HG02763 (cell line): ENCODE data around the gene MXD4.

Experiments used
- ATAC-seq: cut with Tn5 transposase; IDR thresholded peaks from one replicate; pipeline ENCODE4 v1.9.1; 2021; ENCODE audit warnings: mild to moderate bottlenecking, moderate library complexity; ENCODE audit not compliant: unreplicated experiment

The MXD4 gene

DNA sequence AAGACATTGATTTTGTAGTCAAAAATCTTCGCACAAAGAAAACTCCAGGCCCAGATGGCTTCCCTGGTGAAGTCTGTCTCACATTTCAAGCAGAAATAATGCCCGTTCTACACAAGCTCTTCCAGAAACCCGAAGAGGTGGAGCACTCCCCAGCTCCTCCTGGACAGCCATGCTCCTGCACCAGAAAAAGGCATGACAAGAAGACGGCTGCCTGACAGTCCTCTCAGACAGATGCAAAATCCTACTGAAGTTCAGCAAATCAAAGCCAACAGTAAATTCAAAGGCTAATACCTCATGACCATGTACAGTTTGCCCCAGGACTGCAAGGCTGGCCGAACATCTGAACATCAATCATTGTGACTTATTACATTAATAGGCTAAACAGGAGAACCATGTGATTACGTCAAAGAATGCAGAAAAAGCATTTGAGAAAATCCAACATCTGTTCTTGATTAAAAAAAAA is 30.8 kb upstream of the MXD4 start:
- no peak for ATAC-seq

- ATAC-seq: no peak
Observed at GRCh38 chr4:2291705-2292645, 30.1 kb upstream of the MXD4 start.

DNA sequence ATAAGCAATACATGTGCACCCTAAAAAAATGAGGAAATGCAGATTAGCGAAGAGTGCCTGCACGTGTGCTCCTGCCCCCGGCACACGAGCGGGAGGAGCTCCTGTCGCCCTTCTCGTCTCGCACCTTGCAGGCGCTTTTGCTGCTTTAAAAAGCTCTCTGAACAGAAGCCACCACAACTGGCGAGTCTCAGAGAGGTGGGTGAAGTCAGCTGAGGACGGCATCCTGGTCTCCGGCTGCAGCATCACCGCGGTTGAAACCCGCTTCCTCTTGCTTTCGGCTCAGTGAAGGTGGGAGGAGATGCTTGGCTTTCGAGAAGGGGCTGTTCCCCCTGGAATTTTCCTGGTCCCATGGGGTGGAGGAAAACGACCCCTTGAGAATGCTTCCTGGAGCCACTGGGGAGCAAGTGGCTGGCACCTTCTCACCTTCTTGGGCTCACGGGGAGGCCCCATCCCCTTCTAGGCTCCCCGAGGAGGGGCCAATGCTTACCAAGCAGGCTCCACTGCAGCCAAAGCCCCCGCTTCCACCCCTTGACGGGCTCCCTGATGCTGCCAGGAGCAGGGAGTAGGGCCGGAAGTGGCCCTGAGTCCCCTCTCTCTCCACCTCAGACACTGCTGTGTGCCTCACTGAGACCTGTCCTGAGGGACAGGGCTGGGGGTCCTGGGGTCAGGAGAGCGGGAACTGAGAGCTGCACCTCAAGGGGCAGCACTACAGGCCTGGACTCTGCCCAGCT is 29.2 kb upstream of the MXD4 start:
- ATAC-seq: no peak

DNA sequence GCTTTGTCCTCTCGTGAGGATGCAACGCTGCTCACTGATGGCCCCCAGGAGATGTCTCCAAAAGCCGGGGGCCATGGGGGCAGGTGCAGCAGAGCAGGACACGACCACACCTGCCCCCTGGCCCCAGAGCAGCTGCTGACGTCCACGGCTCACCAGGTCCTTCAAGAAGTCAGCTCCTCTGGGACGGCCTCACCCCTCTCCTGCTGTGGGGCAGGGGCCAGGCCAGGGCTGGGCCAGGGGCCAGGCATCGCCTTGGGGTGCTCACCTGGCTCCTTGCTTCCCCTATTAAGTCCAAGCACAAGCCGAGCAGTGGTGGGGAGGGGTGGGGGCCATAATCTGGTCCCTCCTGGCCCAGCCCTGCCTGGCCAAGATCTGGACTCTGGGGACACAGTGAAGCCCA is 28.6 kb upstream of the MXD4 start:
- ATAC-seq: no peak

DNA sequence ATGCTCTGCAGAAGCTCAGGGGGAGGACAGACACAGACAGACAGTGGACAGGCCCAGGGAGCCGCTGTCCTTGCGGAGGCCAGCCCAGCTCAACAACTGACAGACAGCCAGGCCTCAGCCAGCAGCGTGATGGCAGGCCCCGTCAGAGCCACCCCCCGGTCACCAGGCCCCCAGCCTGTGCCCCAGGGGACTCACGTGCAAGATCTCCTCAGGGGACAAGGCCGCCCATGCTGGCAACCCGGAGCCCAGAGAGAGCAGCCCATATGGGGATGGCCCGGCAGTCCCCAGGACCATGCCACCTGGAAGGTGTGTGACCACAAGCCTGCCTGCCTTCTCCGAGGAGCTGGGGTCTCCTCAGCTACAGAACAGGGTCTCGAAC is 28.0 kb upstream of the MXD4 start:
- ATAC-seq: no peak

- ATAC-seq: no peak
Observed at GRCh38 chr4:2289311-2289954, 27.5 kb upstream of the MXD4 start.

GRCh38 chr4:2288051-2288541 is 26.2 kb upstream of the MXD4 start:
- ATAC-seq: no peak

DNA sequence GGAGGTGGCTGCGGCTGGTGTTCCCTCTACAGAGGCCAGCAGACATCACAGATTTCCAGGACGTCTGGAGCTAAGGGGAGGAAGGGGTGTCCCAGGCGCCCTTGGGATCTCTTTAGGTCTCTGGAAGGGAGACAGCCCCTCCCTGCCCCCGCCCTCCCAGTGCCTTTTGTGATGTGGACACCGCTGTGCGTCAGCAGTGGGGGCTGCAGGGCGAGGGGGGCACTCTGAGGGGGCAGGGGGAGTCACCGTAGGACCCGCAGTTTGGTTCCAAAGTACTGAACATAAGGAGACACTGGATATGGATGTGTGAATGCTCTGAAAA is 25.6 kb upstream of the MXD4 start:
- ATAC-seq: no peak

DNA sequence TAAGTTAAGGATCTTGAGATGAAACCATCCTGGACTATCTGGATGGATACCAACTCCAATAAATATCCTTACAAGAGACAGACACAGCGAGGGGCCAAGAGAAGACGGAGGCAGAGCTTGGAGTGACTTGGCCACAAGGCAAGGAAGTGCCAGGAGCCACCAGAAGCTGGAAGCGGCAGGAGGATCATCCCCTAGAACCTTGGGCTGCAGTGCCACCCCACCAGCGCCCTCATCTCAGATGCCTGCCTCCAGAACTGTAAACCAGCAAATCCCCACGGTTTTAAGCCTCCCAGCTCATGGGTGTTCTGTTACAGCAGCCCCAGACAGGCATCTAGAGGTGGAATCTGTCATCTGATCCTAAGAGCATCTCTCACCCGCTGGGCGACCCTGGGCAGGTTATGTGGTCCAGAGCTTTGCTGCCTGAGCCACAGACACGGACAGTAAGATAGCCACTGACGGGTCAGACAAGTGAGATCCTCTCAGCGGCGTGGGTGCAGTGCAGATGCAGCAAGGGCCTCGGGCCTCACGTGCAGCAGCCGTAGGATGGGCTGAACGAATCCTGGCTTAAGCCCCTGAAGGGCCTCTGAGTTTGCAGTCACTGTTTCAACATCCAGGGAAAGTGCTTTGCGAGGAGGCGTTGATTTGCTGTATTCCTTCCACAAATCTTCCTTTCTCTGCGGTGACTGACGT is 25.1 kb upstream of the MXD4 start:
- no peak for ATAC-seq

DNA sequence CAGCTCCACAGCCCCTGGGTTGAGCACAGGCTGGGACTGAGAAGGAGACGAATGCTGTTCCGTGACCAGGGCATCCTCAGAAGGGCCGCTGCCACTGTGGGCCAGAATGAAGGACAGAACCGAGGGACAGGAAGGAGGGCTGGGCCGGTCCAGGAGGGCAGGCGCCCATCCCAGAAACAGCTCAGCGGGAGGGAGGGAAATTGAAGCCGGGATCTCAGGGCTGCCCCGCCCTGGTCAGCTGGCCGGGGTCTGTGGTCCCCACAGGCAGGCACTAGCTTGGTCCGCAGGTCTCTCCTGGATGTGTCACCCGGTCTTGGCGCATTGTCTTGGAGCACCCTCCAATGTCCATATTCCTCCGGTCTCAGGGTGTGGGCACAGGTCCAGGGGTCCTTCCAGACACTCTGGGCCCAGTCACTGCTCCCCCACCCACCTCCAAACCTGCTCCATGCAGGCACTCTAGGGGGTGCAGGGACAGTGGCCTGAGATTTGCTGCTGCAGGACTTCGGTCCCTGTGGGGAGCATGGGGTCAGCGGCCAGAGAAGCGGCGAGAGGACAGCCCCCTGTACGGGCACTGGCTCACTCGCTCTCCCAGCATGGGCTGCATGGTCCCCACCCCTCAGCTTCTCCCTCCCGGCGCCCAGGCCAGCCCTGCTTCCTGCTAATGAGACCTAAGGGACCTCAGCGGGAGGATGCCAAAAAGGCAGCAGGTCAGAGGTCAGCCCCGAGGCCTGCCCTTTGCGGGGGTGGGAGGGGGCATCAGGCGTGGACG is 23.9 kb upstream of the MXD4 start:
- no peak for ATAC-seq

DNA sequence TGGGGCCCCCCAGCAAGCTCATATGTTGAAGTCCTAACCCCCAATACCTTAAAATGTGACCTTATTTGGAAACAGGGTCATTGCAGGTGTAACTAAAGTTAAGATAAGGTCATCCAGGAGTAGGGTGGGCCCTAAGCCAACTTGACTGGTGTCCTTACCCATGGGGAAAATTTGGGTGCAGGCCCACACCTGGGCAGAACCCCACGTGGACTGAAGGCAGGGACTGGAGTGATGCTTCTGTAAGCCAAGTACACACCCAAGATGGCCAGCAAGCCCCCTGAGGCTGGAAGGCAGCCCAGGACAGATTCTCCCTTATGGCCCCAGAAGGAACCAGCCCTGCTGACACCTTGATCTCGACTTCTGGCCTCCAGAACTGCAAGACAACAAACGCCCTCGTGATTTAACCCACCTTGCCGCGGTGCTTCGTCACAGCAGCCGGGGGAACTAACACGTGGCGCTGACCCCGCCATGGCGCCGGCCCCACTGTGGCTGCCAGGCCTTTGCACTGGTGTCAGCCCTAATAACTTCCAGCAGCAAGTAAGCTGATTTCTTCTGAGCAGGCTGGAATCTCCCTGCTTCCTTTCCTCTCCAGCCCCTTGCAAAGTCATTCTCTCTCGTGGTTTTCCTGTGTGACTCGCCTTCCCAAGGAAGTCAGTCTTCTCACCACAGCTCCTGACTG is 23.2 kb upstream of the MXD4 start:
- ATAC-seq: no peak

GRCh38 chr4:2284161-2284933 is 22.4 kb upstream of the MXD4 start:
- no peak for ATAC-seq

DNA sequence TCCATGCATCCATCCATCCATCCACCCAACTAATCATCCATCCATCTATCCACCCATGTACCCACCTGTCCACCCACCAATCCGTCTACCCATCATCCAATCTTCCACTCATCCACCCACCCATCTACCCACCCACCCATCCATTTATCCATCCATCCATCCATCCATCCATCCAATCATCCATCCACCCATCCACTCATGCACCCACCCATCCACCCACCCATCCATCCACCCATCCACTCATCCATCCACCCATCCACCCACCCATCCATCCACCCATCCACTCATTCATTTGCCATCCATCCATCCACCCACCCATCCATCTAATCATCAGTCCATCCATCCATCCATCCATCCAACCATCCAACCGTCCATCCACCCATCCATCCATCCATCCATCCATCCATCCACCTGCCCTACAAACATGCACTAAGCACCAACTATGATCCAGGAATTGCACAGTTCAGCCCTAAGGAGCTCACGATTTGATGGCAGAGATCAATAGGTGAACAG is 21.3 kb upstream of the MXD4 start:
- ATAC-seq: no peak

DNA sequence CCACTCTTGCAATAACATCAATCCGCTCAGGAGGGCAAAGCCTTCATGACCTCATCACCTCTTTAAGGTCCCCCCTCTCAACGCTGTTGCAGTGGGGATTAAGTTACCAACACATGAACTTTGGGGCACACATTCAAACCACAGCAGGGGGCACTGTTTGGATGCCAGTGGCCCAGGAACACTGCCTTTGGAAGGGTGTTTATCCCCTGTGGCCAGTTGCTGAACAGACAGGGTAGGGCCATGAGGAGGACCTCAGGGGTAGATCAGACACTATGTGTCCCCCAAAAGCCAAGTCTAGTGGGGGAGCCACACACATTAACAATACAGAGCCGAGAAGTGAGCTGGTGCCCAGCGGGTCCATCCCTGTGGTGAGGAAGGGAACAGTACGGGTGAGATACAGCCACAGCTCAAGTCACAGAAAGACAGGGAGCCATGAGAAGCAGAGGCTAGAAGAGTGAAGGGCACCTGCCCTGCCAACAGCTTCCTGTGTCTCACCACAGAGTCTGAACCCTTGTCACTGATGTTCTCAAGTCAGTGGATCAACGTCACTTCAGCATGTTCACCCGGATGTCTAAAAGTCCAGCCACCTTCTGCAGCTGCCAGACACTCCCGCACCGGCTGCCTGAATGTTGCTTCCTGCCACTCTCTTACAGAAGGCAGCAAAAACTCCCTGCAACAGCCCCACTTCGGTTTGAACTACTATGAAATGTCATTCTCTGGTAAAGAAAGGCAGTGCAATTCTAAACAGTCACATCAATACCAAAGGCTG is 19.9 kb upstream of the MXD4 start:
- ATAC-seq: peak; percentile 73

- no peak for ATAC-seq
Observed at GRCh38 chr4:2280531-2281300, 18.8 kb upstream of the MXD4 start.

DNA sequence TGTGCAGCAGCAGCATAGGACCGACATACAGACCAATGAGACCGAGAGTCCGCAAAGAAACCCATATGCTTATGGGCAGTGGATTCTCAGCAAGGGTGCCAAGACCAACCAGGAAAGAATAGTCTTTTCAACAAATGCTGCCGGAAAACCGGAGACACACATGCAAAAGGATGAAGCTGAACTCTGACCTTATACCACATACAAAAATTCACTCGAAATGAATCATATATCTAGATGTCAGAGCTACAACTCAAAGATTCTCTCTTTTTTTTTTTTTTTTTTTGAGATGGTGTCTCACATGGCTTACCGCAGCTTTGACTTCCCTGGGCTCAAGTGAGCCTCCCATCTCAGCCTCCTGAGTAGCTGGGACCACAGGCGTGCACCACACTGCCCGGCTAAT is 16.0 kb upstream of the MXD4 start:
- ATAC-seq: no peak
